LoVo (cell line): ENCODE measurements around the gene RPS4Y1.
"Not testable (repeated sequence)": the region's sequence is repeated elsewhere in the genome, so short reads cannot be mapped to it uniquely, and the experiment has no call there.

ENCODE experiments used
- DNase-seq: peaks from one replicate; pipeline ENCODE4 v3.0.0-alpha.2; 2016; ENCODE audit warnings: low spot score

The RPS4Y1 gene

GRCh38 chrY:2841471-2841893 is at the start of gene RPS4Y1:
TSS of gene RPS4Y1 (plus strand) at chrY:2841602. CDS start at chrY:2841625, 23 bp downstream.
- DNase-seq, result peak; percentile 76

- no peak for DNase-seq
Measured at GRCh38 chrY:2796977-2797523, 44.4 kb upstream of the RPS4Y1 start.

GRCh38 chrY:2797991-2798390 is 43.4 kb upstream of the RPS4Y1 start:
- DNase-seq, result no peak

- DNase-seq, result peak; percentile 6
Measured at GRCh38 chrY:2800246-2800645, 41.2 kb upstream of the RPS4Y1 start.

GRCh38 chrY:2817146-2817896 is 24.1 kb upstream of the RPS4Y1 start:
- DNase-seq, result not testable (repeated sequence)

- no peak for DNase-seq
Measured at GRCh38 chrY:2824471-2824870, 16.9 kb upstream of the RPS4Y1 start.

GRCh38 chrY:2828497-2828896 is 12.9 kb upstream of the RPS4Y1 start:
- DNase-seq, result no peak

- DNase-seq, result no peak
Measured at GRCh38 chrY:2835230-2835629, 6.2 kb upstream of the RPS4Y1 start.

GRCh38 chrY:2837078-2837477 is 4.3 kb upstream of the RPS4Y1 start:
- no peak for DNase-seq

GRCh38 chrY:2837932-2838331 is 3.5 kb upstream of the RPS4Y1 start:
- DNase-seq, result no peak

GRCh38 chrY:2846791-2847190 is 5.4 kb downstream of the RPS4Y1 start:
- DNase-seq, result no peak

- no peak for DNase-seq
Measured at GRCh38 chrY:2848384-2848783, 7.0 kb downstream of the RPS4Y1 start.

GRCh38 chrY:2849368-2849767 is 8.0 kb downstream of the RPS4Y1 start:
- DNase-seq, result no peak

- no peak for DNase-seq
Measured at GRCh38 chrY:2854145-2854774, 12.9 kb downstream of the RPS4Y1 start.

GRCh38 chrY:2857068-2857467 is 15.7 kb downstream of the RPS4Y1 start:
- DNase-seq, result no peak

- no peak for DNase-seq
Measured at GRCh38 chrY:2857686-2858085, 16.3 kb downstream of the RPS4Y1 start.

- DNase-seq, result no peak
Measured at GRCh38 chrY:2859782-2860181, 18.4 kb downstream of the RPS4Y1 start.

GRCh38 chrY:2860511-2860910 is 19.1 kb downstream of the RPS4Y1 start:
- peak; percentile 35 for DNase-seq

GRCh38 chrY:2866581-2866980 is 25.2 kb downstream of the RPS4Y1 start:
- DNase-seq, result no peak

- no peak for DNase-seq
Measured at GRCh38 chrY:2867469-2867868, 26.1 kb downstream of the RPS4Y1 start.

- DNase-seq, result no peak
Measured at GRCh38 chrY:2868035-2868607, 26.7 kb downstream of the RPS4Y1 start.

GRCh38 chrY:2872234-2872633 is 30.8 kb downstream of the RPS4Y1 start:
- not testable (repeated sequence) for DNase-seq

GRCh38 chrY:2874211-2874610 is 32.8 kb downstream of the RPS4Y1 start:
- DNase-seq, result no peak
